A549 (cell line): ENCODE measurements around the gene SPRED3.

Source experiments
- CTCF ChIP-seq: fragments of >200 bp; sonication (Bioruptor Twin); formaldehyde crosslinking; IDR thresholded peaks from 3 replicates; pipeline ENCODE4 v1.5.1; 2016
- FOSB ChIP-seq: fragments of 250-450 bp; sonication (Bioruptor Pico); IDR thresholded peaks from 2 replicates; pipeline ENCODE4 v1.5.0; 2020; ENCODE audit warnings: mild to moderate bottlenecking, moderate library complexity
- HDAC2 ChIP-seq: fragments of 200-600 bp; sonication (generic); IDR thresholded peaks from 2 replicates; pipeline ENCODE4 v1.6.1; 2016
- HOXA7 ChIP-seq: fragments of 250-450 bp; sonication (Bioruptor Pico); IDR thresholded peaks from 2 replicates; pipeline ENCODE4 v1.5.0; 2020; ENCODE audit warnings: mild to moderate bottlenecking, moderate library complexity
- JUN ChIP-seq, 2 experiments: fragments of >200 bp; sonication (Bioruptor Twin); formaldehyde crosslinking; IDR thresholded peaks; 2 replicates in 1 of 2; 3 replicates in 1 of 2; pipeline ENCODE4 v1.6.1; 2016 to 2017
- KDM5A ChIP-seq: fragments of 200-600 bp; sonication (generic); IDR thresholded peaks from 2 replicates; pipeline ENCODE4 v1.6.1; 2016; ENCODE audit warnings: antibody characterized with exemption, mild to moderate bottlenecking
- MAZ ChIP-seq: fragments of 150-350 bp; IDR thresholded peaks from 2 replicates; pipeline ENCODE4 v1.6.1; 2014; ENCODE audit warnings: antibody characterized with exemption, low read depth, low read length, borderline replicate concordance
- MYC ChIP-seq: IDR thresholded peaks from 2 replicates; pipeline ENCODE4 v1.6.1; 2012; ENCODE audit warnings: mild to moderate bottlenecking, inconsistent platforms, low read length, improper control_type of control experiment, borderline replicate concordance
- POLR2A ChIP-seq: IDR thresholded peaks from 2 replicates; pipeline ENCODE4 v1.6.1; 2012; ENCODE audit warnings: mild to moderate bottlenecking, low read length
- RFX5 ChIP-seq: fragments of 450-650 bp; IDR thresholded peaks from 2 replicates; pipeline ENCODE4 v1.7.1; 2014; ENCODE audit warnings: antibody characterized with exemption, mild to moderate bottlenecking, moderate library complexity
- SMC3 ChIP-seq: fragments of >200 bp; sonication (Bioruptor Twin); formaldehyde crosslinking; IDR thresholded peaks from 3 replicates; pipeline ENCODE4 v1.6.1; 2018; ENCODE audit warnings: inconsistent platforms
- SREBF2 ChIP-seq: fragments of 450-650 bp; IDR thresholded peaks from 2 replicates; pipeline ENCODE4 v1.6.1; 2014; ENCODE audit warnings: mild to moderate bottlenecking, moderate library complexity
- TF ChIP-seq, protein P1 (sequence below): IDR thresholded peaks from 2 replicates; pipeline ENCODE4 v1.6.1; 2012
- TF ChIP-seq, protein P2 (sequence below): fragments of 450-650 bp; IDR thresholded peaks from 2 replicates; pipeline ENCODE4 v1.6.1; 2014; ENCODE audit warnings: antibody characterized with exemption

DNA sequence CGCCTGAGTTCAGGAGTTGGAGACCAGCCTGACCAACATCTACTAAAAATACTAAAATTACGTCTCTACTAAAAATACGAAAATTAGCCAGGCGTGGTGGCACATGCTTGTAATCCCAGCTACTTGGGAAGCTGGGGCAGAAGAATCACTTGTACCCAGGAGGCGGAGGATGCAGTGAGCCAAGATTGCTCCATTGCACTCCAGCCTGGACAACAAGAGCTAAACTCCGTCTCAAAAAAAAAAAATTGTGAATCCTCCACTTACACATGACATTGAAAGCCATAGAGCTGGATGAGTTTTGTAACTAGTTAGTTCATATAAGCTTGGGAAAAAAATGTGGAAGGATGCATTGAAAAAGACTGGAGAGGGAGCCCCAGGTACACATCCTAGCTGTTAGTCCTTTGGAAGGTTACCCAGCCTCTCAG lies 14.6 kb upstream of the SPRED3 start:
- TF ChIP-seq CTCF: no peak
- no peak for TF ChIP-seq MAZ
- TF ChIP-seq SREBF2: no peak
- no peak for TF ChIP-seq SMC3
- TF ChIP-seq, protein P1, sequence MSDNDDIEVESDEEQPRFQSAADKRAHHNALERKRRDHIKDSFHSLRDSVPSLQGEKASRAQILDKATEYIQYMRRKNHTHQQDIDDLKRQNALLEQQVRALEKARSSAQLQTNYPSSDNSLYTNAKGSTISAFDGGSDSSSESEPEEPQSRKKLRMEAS: no peak
- no peak for TF ChIP-seq POLR2A
- no peak for TF ChIP-seq HDAC2
- no peak for TF ChIP-seq RFX5
- TF ChIP-seq KDM5A: no peak
- TF ChIP-seq JUN (IDR thresholded peaks at IDR 0.05): no peak
- no peak for TF ChIP-seq FOSB (CRISPR knock-in tag)
- TF ChIP-seq, protein P2, sequence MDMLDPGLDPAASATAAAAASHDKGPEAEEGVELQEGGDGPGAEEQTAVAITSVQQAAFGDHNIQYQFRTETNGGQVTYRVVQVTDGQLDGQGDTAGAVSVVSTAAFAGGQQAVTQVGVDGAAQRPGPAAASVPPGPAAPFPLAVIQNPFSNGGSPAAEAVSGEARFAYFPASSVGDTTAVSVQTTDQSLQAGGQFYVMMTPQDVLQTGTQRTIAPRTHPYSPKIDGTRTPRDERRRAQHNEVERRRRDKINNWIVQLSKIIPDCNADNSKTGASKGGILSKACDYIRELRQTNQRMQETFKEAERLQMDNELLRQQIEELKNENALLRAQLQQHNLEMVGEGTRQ: no peak
- no peak for TF ChIP-seq MYC
- no peak for TF ChIP-seq HOXA7 (CRISPR knock-in tag)
